GM21526 (cell line): ENCODE results near the gene GPR39.

Source experiments
- ATAC-seq: cut with Tn5 transposase; IDR thresholded peaks from one replicate; pipeline ENCODE4 v1.9.1; 2021; ENCODE audit warnings: moderate library complexity; ENCODE audit not compliant: unreplicated experiment, low FRiP score

GPR39 gene

GRCh38 chr2:132664096-132664495 is 247.5 kb downstream of the GPR39 start:
- ATAC-seq = no peak

DNA sequence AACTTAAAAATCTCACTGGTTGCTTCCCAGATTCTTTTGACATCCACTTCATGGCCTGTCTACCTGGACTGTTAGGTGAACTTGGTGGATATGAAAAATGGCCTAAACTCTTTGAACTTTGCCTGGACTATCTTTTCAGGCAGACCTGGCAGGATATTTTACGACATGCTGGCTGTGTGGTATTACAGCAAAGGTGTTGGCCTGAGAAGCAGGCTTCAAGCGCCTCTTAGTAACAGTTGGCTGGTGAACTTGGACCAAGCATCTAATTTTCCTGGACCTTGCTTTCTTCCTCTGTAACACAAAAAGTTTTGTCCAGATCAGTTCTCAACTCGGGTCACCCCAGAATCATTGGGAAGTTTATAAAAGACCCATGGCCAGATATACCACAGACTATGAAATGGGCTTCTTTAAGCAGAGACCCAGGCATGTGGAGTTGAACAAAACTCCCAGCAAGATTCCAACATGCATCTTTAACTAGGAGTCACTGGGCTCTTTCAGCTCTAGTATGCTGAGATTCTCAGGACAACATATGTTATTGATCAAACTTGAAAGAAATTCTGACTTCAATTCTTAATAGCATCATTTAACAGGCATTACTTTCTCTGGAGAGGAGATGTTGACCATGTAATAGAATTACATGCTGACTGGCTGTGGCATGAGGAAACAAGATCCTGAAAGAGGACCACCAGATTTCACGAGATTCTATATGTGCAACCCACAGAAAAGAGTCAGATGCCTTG is 249.0 kb downstream of the GPR39 start:
- ATAC-seq = no peak

GRCh38 chr2:132667706-132668105 is 251.1 kb downstream of the GPR39 start:
- no peak for ATAC-seq

DNA sequence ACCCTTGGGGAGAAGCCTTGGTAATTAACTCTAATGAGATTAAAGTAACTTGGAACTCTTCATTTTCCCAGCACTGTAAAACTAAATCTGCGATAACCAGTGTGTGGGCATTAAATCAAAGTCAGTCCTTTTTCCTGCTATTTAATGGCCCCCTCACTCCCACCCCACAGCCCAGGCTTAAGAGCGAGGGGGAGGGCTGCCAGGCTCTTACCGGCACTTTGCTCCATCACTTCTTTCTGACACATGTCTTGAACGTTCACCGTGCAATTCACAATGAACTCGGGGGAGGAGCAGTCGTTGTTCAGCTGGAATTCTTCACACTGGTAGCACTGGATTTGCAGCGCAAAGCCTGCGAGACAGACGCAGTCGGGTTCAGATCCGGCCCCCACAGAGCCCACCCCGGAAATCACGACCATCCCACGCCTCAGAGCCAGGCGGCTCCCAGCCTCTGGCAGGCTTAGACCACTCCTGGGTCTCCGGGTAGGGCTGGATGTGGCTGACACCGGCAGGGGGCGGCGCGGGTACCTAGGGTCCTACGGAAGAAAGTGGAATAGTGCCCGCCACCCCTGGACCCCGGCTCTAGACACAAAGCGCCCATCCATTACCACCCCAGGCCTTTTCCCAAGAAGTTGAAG is 251.7 kb downstream of the GPR39 start:
- ATAC-seq = no peak

DNA sequence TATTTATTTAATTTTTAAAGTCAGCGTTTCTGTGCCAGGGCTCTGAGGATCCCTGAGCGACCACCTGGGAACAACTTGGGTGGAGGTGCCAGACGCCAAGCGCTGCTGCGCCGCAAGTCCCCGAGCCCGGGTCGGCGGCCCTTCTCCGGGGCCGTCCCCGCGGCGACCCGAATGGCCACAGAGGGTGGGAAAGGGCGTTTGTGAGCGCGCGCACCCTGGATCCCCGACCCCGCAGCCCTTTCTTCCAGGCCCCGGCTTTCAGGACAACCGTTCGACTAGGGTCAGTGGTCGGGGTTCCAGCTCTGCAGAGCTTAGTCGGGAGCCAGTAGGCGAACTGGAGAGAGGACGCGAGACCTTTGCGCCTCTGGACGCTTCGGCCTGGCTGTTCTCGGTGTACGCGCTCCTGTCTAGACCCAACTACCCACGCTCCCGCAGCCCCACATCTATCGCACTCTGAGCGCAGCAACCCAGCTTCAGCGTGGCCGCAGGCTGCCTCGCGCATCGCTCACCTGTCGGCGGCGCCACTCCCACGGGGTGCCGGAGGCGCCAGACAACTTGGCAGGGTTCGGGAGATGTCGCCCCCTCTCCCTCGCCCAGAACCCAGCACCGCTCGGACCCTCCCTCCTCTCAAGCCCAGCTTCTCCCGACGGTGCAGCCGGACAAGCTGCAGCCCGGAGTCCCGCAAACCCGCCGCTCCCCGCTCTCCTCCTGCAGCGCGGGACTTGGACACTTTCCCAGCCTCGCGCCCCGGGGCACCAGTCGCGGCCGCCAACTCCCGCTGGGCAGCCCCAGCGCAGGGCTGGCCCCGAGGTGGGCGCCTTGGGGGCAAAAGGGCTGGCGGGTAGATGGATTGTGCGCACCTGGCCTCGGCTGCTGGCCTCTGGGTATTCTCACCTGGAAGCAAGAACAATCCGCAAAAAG is 252.6 kb downstream of the GPR39 start:
- no peak for ATAC-seq

DNA sequence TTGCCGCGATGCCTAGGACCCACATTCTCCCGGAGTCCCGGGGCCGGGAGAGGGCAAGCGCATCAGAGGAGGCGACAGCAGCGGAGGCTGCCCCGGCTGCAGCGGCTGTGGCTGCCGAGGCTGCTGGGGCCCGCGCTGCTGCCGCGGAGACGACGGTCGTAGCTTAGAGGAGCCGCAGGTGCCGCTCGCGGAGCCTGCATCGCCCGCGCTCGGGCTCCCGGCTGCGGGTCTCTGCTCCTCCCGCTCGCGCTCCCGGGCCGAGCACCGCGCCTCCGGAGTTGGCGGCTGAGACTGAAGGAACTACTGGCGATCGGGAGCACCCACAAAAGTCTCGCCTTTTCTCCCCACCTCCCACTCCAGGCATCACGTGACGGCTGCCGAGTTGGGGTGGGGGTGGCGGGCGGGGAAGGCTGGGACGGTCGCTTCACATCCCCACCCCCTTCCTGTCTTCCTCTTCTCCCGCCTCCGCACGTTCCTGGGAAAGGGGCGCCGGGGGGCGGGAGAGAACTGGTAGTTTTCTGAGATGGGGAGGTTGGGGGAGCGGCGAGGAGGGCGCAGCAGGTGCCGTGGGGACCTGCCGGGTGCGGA is 253.4 kb downstream of the GPR39 start, which contains the start of gene LYPD1:
Gene LYPD1 (minus strand): TSS at position 298 of the 588 bp plus-strand sequence. CDS start 273 bp downstream, at position 25.
- ATAC-seq = no peak

GRCh38 chr2:132670496-132671150 is 254.0 kb downstream of the GPR39 start:
- no peak for ATAC-seq

GRCh38 chr2:132671151-132671835 is 254.7 kb downstream of the GPR39 start:
- ATAC-seq = no peak

GRCh38 chr2:132676999-132677398 is 260.4 kb downstream of the GPR39 start:
- no peak for ATAC-seq

- ATAC-seq = no peak
Observed at GRCh38 chr2:132677661-132678060, 261.1 kb downstream of the GPR39 start.

DNA sequence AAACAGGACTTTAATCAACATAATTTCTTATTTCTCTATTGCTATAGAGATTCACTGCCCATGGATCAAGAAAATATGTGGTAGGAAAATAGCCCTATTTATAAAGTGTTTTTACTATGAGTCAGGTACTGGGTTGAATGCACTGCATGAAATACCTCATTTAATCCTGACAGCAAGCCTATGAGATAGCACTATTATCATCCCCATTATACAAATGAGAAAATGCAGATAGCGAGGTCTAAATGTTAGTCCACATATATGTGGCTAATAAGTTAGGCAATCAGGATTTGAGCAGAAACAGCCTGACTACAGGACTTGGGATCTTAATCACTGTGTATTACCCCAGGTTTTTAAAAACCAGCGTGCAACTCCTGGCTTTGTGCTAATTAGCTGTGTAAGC is 261.9 kb downstream of the GPR39 start:
- ATAC-seq = no peak

- no peak for ATAC-seq
Observed at GRCh38 chr2:132680544-132680943, 263.9 kb downstream of the GPR39 start.

DNA sequence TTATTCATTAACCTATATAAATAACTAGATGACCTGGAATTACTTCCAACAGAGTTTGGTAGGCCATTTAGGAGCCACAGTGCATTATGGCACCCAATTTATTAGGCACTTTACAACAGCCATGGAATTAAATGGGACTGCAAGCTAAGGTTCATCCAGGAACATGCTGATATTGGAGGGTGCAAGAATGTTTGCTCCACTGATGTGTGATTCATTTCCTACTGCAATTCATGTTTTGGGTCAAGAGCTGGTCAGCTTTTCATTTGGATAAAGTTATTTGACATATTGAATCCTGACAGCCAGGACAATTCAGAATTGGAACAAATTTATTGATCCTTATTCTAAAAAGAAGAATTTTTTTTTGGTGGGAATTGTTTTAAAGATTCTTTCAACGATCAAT is 265.2 kb downstream of the GPR39 start:
- ATAC-seq = no peak

DNA sequence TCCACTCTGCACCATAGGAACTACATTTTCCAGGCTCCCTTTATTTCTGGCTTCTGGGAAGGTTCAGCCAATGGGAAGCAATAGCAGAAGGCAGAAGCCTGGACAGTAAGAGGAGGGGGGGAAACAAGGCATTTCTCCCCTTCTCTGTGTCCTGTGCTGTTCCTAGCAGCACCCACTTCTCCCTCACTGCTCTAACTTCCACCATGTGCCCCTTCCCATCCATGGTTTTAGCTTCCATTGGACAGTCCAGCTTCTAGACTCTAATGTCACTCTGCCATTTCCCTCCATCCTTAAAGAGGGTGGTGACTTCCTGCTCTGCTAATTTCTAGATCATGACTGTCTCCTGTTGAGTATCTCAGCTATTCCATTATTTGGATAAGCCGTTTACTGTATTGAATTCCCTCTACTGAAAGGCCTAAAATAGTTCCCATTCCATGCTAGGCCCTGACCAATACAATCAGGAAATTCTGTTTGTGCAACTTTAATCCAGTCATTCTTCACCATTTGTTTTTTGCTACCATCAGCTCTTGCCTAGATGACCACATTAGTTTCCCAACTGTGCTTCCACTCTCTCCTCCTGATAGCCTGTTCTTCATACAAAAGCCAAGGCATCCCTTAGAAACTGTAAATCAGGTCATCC is 274.2 kb downstream of the GPR39 start:
- ATAC-seq = no peak

GRCh38 chr2:132691556-132691955 is 275.0 kb downstream of the GPR39 start:
- ATAC-seq = no peak

DNA sequence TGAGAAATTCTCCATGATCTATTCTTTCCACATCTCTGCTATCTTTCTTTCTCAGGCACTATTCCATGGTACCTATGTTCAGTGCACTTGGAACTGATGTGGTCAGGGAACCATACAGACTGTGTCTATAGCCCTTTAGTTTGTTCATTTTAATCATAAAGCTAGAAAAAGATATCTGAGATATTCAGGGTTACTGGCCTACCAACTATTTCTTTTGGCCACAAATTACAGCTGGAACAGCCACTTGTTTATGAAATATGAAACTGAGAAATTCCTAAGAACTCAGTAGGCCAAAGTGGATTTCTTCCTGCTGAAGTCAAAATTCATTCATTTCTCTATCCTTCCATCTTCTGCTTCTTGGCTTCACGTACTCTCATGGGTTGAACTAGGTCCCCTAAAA is 276.2 kb downstream of the GPR39 start:
- ATAC-seq = no peak
